Kidney glomerular epithelial cell (primary cell): ENCODE data around the gene WDR20.
"Not testable (repeated sequence)": the region's sequence is repeated elsewhere in the genome, so short reads cannot be mapped to it uniquely, and the experiment has no call there.

Experiments used
- DNase-seq: peaks from one replicate; lab custom pipeline; 2025; lab: John Stamatoyannopoulos, UW

The WDR20 gene

DNA sequence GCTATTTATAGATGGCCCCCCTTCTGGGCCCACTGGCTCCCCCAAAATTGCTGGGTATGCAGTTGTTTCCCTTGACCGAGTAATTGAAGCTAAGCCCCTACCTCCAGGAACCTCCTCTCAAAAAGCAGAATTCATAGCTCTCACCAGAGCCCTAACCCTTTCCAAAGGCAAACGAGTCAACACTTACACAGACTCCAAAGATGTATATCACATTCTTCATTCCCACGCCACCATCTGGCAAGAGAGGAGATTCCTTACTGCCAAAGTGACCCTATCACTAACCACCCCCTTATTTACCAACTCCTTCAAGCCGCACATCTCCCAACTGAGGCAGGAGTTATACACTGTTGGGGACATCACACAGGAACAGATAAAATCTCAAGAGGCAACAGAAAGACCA is 98.4 kb downstream of the WDR20 start:
- no peak for DNase-seq

DNA sequence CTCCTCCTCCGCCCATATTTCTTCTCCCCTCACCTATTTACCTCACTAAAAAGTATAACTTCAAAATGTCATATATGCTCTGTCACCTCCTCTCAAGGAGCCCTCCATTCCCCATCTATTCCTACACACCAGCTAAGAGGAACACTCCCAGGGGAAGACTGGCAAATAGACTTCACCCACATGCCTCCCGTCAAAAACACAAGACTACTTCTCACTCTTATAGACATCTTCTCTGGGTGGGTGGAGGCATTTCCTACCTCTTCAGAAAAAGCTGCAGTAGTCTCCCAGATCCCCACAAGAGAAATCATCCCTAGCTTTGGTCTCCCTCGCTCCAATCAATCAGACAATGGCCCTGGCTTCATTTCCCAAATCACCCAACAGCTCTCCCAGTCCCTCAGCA is 99.1 kb downstream of the WDR20 start:
- DNase-seq = no peak

DNA sequence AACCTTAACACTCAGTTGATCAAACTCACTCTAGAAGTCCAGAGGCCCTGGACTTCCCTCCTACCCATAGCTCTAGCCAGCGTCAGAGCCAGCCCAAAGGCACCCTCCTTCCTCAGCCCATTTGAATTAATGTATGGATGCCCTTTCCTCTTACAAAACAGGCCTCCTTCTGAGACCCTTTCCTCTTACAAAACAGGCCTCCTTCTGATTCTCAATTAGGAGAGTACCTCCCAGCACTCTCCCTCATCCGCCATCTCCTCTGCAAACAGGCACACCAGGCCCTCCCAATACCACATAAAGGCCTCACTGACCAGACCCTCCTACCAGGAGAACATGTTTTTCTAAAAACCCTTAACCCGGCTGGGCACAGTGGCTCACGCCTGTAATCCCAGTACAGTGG is 99.5 kb downstream of the WDR20 start:
- no peak for DNase-seq

DNA sequence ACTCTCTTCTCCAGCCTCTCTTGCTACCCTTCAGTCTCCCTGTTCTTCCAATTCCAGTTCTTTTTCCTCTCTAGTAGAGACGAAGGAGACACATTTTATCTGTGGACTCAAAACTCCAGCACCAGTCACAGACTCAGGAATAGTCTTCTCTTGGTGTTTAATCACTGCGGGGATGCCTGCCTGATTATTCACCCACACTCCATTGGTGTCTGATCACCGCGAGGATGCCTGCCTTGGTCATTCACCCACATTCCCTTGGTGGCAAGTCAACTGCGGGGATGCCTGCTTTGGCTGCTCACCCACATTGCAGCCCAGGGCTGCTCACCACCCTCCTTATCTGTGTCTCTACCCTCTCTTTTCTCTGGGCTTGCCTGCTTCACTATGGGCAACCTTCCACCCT is 100.8 kb downstream of the WDR20 start:
- DNase-seq = not testable (repeated sequence)

DNA sequence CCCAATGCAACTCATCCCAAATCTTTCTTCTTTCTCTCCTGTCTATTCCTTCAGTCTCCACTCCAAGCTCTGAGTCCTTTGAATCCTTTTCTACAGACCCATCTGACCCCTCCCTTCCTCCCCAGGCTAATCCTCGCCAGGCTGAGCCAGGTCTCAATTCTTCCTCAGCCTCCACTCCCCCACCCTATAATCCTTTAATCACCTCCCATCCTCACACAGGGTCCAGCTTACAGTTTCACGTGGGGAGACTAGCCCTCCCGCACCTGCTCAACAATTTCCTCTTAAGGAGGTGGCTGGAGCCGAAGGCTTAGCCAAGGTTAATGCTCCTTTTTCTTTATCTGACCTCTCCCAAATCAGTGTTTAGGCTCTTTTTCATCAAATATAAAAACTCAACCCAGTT is 101.5 kb downstream of the WDR20 start:
- DNase-seq = no peak

DNA sequence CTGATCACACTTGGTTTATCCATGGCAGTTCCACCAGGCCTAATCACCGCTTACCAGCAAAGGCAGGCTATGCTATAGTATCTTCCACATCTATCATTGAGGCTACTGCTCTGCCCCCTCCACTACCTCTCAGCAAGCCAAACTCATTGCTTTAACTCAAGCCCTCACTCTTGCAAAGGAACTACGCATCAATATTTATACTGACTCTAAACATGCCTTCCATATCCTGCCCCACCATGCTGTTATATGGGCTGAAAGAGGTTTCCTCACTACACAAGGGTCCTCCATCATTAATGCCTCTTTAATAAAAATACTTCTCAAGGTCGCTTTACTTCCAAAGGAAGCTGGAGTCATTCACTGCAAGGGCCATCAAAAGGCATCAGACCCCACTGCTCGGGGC is 104.1 kb downstream of the WDR20 start:
- DNase-seq = not testable (repeated sequence)

DNA sequence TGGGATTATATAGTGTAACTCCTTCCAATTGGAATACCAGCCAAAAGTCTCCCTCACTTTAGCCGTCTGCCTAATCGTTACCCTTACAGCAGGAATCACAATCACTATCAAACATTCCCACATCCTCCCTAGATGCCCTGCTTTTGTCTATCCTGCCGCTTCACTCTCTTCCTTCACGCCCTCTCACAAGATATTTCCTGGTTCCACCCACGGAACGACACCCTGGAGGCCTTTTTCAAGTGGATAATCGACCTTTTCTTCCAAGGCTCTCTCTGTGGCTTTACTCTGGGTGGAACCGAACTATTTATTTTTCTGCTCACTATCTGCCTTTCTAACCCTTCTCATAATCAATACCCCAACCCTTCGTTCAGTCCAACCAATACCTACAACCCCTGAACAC is 106.4 kb downstream of the WDR20 start:
- no peak for DNase-seq

DNA sequence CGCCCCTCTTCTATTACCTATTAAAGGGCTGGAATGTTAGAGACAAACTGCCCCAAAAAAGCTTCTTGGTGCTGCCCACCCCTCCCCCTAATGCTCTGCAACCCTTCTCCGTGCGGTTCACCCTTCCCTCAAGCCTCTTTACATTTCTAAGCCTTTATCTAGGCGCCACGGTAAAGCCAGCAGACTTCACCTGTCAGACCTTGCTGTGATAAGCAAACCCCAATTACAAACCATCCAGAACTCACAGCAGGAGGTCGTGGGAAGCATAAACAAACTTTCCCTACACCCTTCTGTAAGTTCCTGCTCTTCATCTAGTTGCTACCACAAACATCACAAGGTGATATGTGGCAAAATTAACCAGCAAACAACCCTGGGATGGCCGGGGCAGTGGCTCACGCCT is 108.4 kb downstream of the WDR20 start:
- no peak for DNase-seq

DNA sequence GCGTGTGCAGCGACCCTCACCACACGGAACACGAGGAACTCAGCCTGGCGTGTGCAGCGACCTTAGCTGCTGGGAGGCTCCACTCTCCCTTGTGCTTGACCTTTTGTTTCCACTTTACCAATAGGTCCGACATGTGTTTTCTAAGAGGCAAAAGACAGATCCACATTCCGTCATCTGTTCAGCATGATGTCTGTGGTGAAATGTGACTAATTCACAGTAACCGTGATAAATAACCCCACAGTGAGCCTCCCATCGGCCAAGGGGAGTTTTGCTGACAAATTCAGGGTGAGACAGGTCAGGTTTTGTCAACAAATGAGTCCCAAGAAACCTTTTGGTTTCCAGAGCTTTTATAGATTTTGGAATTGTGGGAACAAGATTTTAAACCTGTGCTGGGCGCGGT is 109.3 kb downstream of the WDR20 start:
- DNase-seq = peak; percentile 2

DNA sequence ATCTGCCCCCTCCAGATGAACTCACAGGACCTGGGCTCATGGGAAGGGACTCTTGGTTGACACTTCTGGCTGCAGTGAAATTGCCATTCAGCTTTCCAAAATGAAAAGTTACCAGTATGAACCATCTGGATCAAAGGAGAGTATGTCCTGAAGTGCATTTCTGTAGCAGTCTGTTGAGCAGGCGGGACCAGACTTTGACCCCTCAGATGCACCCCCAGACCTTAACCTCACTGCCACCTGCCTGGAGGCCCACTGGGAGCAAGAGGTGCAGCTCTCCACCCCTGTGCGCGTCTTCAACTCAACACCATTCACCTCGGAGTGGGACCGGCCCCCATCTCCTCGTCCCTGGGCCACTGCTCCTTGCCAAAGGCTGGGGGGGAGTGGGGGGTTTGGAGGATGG is 110.3 kb downstream of the WDR20 start:
- DNase-seq = no peak

DNA sequence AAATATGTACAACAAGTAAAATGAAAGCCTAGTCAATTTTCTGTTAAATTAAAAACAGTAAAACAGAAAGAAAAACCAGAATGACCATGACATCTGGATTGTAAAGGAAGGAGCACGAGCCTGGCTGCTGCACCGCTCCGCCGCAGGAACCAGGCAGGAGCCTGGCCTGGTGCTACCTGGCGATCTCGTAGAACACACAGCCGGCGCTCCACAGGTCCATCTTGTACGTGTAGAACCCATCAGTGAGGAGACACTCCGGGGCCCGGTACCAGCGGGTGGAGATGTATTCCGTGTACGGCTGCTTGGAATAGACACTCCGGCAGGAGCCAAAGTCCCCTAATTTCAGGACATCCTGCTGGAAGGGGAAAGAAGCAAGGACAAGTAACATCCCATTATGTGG is 110.9 kb downstream of the WDR20 start:
- no peak for DNase-seq

DNA sequence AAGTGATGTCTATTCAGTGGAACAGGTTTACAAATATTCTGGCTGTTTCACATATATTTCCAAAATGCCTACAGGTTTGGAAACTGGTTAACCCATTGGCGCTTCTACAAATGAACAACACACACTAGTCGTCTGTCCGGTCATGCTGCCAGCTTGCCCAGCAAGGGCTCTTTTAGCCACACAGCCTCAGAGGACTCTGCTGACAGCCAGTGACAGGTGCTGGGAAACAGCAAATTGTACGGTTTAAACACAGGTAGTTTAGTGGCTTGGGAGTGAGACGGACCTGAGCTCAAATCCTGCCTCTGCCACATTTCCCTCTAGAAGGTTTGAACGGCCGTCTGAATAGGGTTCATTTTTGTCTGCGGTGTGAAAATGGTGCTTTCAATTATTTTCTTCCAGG is 111.5 kb downstream of the WDR20 start:
- DNase-seq = no peak

DNA sequence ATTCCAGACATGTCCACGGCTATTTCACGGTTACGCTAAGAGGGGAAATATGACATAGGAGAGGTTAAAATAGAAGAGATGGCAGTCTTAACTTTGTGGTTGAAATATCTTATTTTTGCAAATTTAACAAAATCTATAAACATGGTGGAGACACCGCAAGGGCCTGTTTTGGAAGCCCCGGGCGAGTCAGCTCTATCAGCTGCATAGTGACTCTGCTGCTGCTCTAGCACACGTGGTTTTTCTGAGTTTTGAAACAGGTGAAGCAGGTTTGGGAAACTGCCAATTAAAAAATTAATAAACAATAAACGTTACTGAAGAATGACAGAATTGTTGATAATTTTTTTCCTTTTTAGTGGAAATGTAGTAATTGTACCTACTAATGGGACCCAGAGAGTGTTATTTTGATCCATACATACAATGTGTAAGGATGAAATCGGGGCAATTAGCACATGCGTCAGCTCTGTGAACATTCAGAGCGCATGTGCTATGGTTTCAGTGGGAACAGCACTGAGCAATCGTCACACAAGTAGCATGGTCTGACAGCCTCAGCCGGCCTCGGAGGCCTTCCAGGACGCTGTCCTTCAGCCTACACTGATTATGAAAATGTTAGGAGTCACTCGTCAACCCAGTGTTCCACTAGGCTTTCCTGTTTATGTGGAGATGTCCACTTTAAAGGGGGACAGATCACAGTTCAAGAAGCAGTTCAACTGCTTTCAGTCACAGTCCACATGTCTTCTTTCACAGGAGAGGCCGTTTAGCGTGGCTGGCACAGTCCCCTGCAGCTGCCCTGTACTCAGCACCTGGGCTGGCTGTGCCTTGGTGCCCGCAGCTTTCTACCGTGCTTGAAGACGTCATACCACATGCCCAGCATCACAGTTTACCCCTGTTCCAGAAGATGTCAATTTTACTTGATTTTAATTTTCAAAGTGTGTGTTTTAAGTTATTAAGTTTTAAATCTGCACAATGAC is 113.4 kb downstream of the WDR20 start:
- DNase-seq = no peak

DNA sequence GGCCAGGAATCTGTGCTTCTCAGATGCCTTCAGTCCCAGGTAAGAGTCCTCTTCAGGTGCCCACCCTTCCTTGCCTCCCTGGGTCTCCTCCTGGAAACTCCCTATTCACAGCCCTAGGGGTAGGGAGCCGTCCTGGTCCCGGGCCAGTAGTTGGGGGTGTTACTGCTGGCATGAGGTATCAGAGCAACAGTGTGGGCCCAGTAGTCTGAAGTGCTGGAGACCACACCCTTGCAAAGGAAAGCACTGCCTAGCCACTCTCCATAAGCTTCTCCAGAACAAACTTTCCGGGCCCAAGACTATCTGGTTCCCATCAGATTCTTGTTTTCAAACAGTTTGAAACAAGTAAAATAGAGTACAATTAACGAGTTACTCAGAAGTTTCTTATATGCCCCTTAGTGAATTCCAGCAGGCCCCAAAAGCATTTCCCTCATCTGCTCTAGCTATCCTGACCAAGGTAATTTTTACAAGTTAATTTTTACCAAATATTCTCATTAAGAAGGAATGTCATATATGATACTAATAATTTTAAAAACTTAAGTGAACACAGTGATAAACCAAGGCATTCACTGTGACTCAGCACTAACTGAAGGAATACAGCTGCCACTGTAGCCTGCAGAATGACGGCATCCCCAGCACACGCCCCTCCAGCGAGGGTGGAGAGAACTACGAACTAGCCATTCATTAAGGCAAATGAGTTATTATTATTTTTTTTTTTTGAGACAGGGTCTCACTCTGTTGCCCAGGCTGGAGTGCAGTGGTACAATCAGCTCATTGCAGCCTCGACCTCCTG is 115.9 kb downstream of the WDR20 start:
- DNase-seq = peak; percentile 87

DNA sequence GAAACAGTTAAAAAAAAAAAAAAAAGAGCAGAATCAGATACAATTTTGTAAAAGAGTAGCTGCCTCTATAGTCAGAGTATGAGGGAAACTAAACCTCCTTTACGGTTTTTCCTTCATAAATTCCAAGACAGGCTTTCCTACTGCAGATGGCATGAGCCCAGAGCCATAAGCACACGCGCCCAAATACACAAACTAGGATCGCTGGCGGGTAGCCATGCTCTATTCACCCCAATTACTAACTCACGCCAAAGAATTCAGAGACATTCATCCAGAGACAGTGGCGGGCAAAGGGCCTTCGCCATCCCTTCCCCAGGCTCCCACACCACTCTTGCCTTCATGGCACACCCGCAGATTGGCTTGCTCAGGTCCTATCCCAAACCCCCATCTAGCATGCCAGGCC is 117.0 kb downstream of the WDR20 start:
- DNase-seq = no peak

DNA sequence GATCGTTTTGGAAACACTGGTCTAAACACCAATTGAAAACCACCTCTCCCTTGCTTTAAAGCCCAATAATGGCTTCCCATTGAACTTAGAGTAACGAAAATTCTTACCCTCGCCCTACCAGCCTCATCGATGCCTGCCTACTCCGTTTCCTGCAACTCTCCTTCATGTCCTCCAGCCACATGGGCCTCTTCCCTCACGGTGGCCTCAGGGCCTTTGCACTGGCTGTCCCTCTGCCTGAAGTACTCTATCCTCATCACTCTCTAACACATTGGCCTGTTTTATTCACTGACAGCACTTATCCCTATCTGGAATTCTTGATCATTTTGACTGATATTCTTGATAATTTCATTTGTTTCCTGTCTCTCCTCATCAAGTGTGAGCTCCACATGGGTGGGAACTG is 118.4 kb downstream of the WDR20 start:
- no peak for DNase-seq
